Lung (tissue), 12 donors: ENCODE measurements around the gene MAGEB3. TPM values are rescaled to one million over a fixed set of nuclear protein-coding genes. Genes with fewer than 3 reads are reported as not detected.

Experiments
- ATAC-seq: fragments of 200-7000 bp; cut with Tn5 transposase; one replicate; pipeline ENCODE4 v1.9.1; 2020; ENCODE audit warnings: moderate number of reproducible peaks; ENCODE audit not compliant: insufficient read depth, low FRiP score
- DNase-seq, 3 donors: peaks; one replicate each; pipeline ENCODE4 v3.0.0-alpha.2; 2013 to 2017
- H3K27ac ChIP-seq, 2 donors: one replicate each; pipeline ENCODE4 v1.5.1; 2013; ENCODE audit warnings: mild to moderate bottlenecking in 2 of 2, moderate library complexity in 2 of 2, control low read depth in 1 of 2, inconsistent platforms in 1 of 2, low read depth in 1 of 2, low read length in 1 of 2
- H3K27me3 ChIP-seq, 3 donors: one replicate each; pipeline ENCODE4 v1.5.1; 2013; ENCODE audit warnings: low read length in 2 of 3; ENCODE audit not compliant: control insufficient read depth in 3 of 3, insufficient read depth in 3 of 3
- H3K36me3 ChIP-seq, 4 donors: one replicate each; pipeline ENCODE4 v1.5.1; 2013; ENCODE audit warnings: low read length in 4 of 4, mild to moderate bottlenecking in 1 of 4, moderate library complexity in 1 of 4; ENCODE audit not compliant: control insufficient read depth in 4 of 4, insufficient read depth in 4 of 4
- H3K4me1 ChIP-seq, 5 donors: one replicate each; pipeline ENCODE4 v1.5.1; 2013; ENCODE audit warnings: low read length in 5 of 5, mild to moderate bottlenecking in 2 of 5, moderate library complexity in 1 of 5; ENCODE audit not compliant: control insufficient read depth in 5 of 5, insufficient read depth in 5 of 5
- H3K4me3 ChIP-seq: one replicate; pipeline ENCODE4 v1.5.1; 2013; ENCODE audit warnings: mild to moderate bottlenecking, control low read depth, moderate library complexity
- H3K9ac ChIP-seq, 2 donors: one replicate each; pipeline ENCODE4 v1.5.1; 2013; ENCODE audit warnings: low read length in 2 of 2, control low read depth in 1 of 2; ENCODE audit not compliant: insufficient read depth in 1 of 2
- H3K9me3 ChIP-seq, 4 donors: one replicate each; pipeline ENCODE4 v1.5.1; 2013; ENCODE audit warnings: low read length in 3 of 4, mild to moderate bottlenecking in 1 of 4, moderate library complexity in 1 of 4; ENCODE audit not compliant: control insufficient read depth in 4 of 4, insufficient read depth in 3 of 4
- CTCF ChIP-seq: IDR thresholded peaks from 2 replicates; pipeline ENCODE4 v1.5.1; 2012; ENCODE audit warnings: mild to moderate bottlenecking; ENCODE audit errors: control extremely low read depth, extremely low read depth
- WGBS, 2 donors: extraction: QIAGEN DNeasy Blood & Tissue Kit; methylation state at CpG; one replicate each; pipeline ENCODE4 v1.1.7; 2013; 5-methylcytosine and 5-hydroxymethylcytosine counted together
- polyA plus RNA-seq, 2 donors: library from polyadenylated mRNA; stranded (reverse); fragments of 200-250 nt; gene quantifications; one replicate each; pipeline ENCODE4 v1.2.1, GENCODE V29; 2013
- total RNA-seq, 2 donors: library from RNA; depleted of rRNA in 1 of 2; stranded (reverse); fragments of >200 nt in 1 of 2; gene quantifications; one replicate each; pipeline ENCODE4 v1.2.1, GENCODE V29; 2014 to 2021
- donor health status: control.
- donor health status: control.
- donor health status: Bipolar disorder and iron deficiency.
- donor health status: healthy.
- donor health status: DM: yes; HTN: yes; CAD: no.

Gene MAGEB3
- total and polyA plus RNA-seq, 4 donors: not detected

- no peaks in the 10 kb centered on the region for H3K27me3 ChIP-seq
- no peaks in the 10 kb centered on the region for H3K36me3 ChIP-seq
- WGBS, 2 donors: 54 to 67% methylated on average over 2 of the region's 2 CpGs
- TF ChIP-seq CTCF: no peak
- no peak overlapping the region for H3K4me3 ChIP-seq
- H3K9ac ChIP-seq: no peak overlapping the region
- H3K27ac ChIP-seq: no peak overlapping the region
- ATAC-seq (no peak), DNase-seq (no peak)
- H3K4me1 ChIP-seq: no peaks in the 10 kb centered on the region
- no peaks in the 10 kb centered on the region for H3K9me3 ChIP-seq
These were observed 5.9 kb upstream of the MAGEB3 start for GRCh38 chrX:30224536-30224935.

DNA sequence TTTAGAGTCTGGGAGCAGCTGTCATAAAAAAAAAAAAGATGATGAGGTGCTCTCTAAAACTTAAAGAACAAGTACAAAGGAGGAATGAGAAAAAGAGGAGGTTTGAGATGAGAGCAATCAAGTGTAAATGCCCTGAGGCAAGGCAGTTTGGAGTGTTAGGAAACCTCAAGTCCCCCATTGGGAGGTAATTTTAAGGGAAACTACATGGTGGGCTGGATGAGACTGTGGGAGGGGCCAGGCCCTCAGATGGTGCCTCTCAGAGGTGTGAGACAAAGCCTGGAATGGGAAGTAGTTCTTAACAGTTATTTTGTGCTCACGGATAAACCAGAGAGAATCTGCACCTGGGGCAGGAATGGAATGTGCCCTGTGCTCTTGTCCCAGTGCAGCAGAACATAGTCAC is 1.9 kb upstream of the MAGEB3 start:
- Histone ChIP-seq H3K36me3 (no peaks in the 10 kb centered on the region), H3K9me3 (no peaks in the 10 kb centered on the region), H3K27me3 (no peaks in the 10 kb centered on the region), H3K9ac (no peak overlapping the region), H3K4me1 (no peaks in the 10 kb centered on the region), H3K4me3 (no peak overlapping the region), H3K27ac (no peak overlapping the region)
- ATAC-seq (no peak), DNase-seq (no peak)
- no peak for TF ChIP-seq CTCF
- 37 to 78% methylated on average over 1 of the region's 1 CpG for WGBS, 2 donors

- TF ChIP-seq CTCF: no peak
- peaks cover 0 to 1% (median 0%) of the 10 kb centered on the region in 4 donors for H3K9me3 ChIP-seq
- no peak for ATAC-seq
- H3K27me3 ChIP-seq: peaks cover 0 to 4% (median 2%) of the 10 kb centered on the region in 3 donors
- no peak within 1 kb of the TSS for H3K4me3 ChIP-seq
- 83 to 90% methylated on average over 10 of the region's 10 CpGs for WGBS, 2 donors
- no peaks in the 10 kb centered on the region for H3K36me3 ChIP-seq
- no peak for DNase-seq
- H3K4me1 ChIP-seq: no peaks in the 10 kb centered on the region
- H3K9ac ChIP-seq: no peak within 1 kb of the TSS
- no peak within 1 kb of the TSS for H3K27ac ChIP-seq
These were observed 11.4 kb downstream of the MAGEB3 start, which contains the start of gene MAGEB4 for GRCh38 chrX:30241724-30242415. TSS of gene MAGEB4 (plus strand) at chrX:30242000. CDS start at chrX:30242136, 136 bp downstream.
